GM12878 (cell line): ENCODE data around the gene CACNA2D3. TPM values are rescaled to one million over a fixed set of nuclear protein-coding genes. Genes with fewer than 3 reads are reported as not detected.

Source experiments
- ATAC-seq: fragments of 200-7000 bp; cut with Tn5 transposase; 3 replicates; pipeline ENCODE4 v1.9.1; 2020; ENCODE audit warnings: mild to moderate bottlenecking, moderate library complexity
- BruUV-seq: library from RNA; stranded (reverse); fragments of 400-500 nt; replicated peaks from 2 replicates; lab custom pipeline; 2021; lab: Mats Ljungman, UMichigan
- CTCF ChIA-PET: fragments of 300-600 bp; sonication (Branson Sonifier 250); formaldehyde crosslinking; extraction: SDS; loops from one replicate; lab custom pipeline; 2021; ENCODE audit warnings: inconsistent platforms; lab: Yijun Ruan, JAX
- POLR2A ChIA-PET: fragments of 350-600 bp; formaldehyde crosslinking; extraction: SDS; loops from one replicate; lab custom pipeline; 2021; ENCODE audit warnings: inconsistent platforms; lab: Charles Lee
- RAD21 ChIA-PET: fragments of 300-600 bp; sonication (Branson Sonifier 250); formaldehyde crosslinking; loops from one replicate; lab custom pipeline; 2023; ENCODE audit warnings: antibody characterized with exemption; ENCODE audit not compliant: unreplicated experiment; lab: Charles Lee
- SMC1A ChIA-PET: fragments of 300-600 bp; sonication (Branson Sonifier 250); formaldehyde crosslinking; loops from one replicate; lab custom pipeline; 2023; ENCODE audit not compliant: unreplicated experiment, uncharacterized antibody; lab: Charles Lee
- DNase-seq: peaks from one replicate; pipeline ENCODE4 v3.0.0-alpha.2; 2011; ENCODE audit warnings: low read depth, low spot score
- FAIRE-seq: peaks from 3 replicates; lab custom pipeline; 2011; peaks lifted over from hg19 to GRCh38; lab: Jason Lieb, UNC
- H2AFZ ChIP-seq: 2 replicates; pipeline ENCODE4 v1.6.0; 2011; ENCODE audit warnings: low read depth, low read length, control low read depth; ENCODE audit not compliant: control insufficient read depth
- H3K27ac ChIP-seq: 2 replicates; pipeline ENCODE4 v1.5.1; 2011; ENCODE audit warnings: control low read depth; ENCODE audit not compliant: control insufficient read depth, insufficient read depth
- H3K27me3 ChIP-seq, 2 experiments: replicated peaks in 1 of 2; 2 replicates each; pipeline versions ENCODE4 v1.6.0 to v1.6.1; 2011; ENCODE audit warnings: low read length in 1 of 2; ENCODE audit not compliant: control insufficient read depth in 2 of 2, insufficient read depth in 2 of 2
- H3K36me3 ChIP-seq, 2 experiments: 2 replicates each; pipeline ENCODE4 v1.5.1; 2011; ENCODE audit warnings: low read length in 1 of 2; ENCODE audit not compliant: control insufficient read depth in 2 of 2, insufficient read depth in 2 of 2
- H3K4me1 ChIP-seq: 2 replicates; pipeline ENCODE4 v1.6.1; 2011; ENCODE audit warnings: mild to moderate bottlenecking, low read length, moderate library complexity, mixed read lengths; ENCODE audit not compliant: control insufficient read depth, insufficient read depth
- H3K4me2 ChIP-seq: 2 replicates; pipeline ENCODE4 v1.6.0; 2011; ENCODE audit warnings: control low read depth; ENCODE audit not compliant: control insufficient read depth, insufficient read depth
- H3K4me3 ChIP-seq: fragments of 200-600 bp; sonication (generic); 2 replicates; pipeline ENCODE4 v1.5.1; 2016
- H3K79me2 ChIP-seq: 2 replicates; pipeline ENCODE4 v1.6.0; 2011; ENCODE audit warnings: low read length; ENCODE audit not compliant: control insufficient read depth, insufficient read depth
- H3K9ac ChIP-seq: 2 replicates; pipeline ENCODE4 v1.8.0; 2011; ENCODE audit warnings: low read length, control low read depth, mixed read lengths; ENCODE audit not compliant: control insufficient read depth, insufficient read depth
- H3K9me3 ChIP-seq: replicated peaks from 3 replicates; pipeline ENCODE4 v1.5.1; 2011; ENCODE audit warnings: mild to moderate bottlenecking, low read length; ENCODE audit not compliant: control insufficient read depth, insufficient read depth
- H4K20me1 ChIP-seq: 2 replicates; pipeline ENCODE4 v1.6.0; 2011; ENCODE audit not compliant: control insufficient read depth, insufficient read depth
- JUND ChIP-seq: IDR thresholded peaks from 2 replicates; pipeline ENCODE4 v1.6.1; 2012; ENCODE audit warnings: low read depth, mild to moderate bottlenecking, low read length, improper control_type of control experiment, moderate library complexity
- MYC ChIP-seq: IDR thresholded peaks from 2 replicates; pipeline ENCODE4 v1.6.1; 2011; ENCODE audit warnings: mild to moderate bottlenecking, low read length, moderate library complexity, inconsistent platforms; ENCODE audit not compliant: insufficient read depth, insufficient replicate concordance, insufficient read length, severe bottlenecking
- NFYA ChIP-seq: IDR thresholded peaks from 2 replicates; pipeline ENCODE4 v1.6.1; 2011; ENCODE audit warnings: low read depth, mild to moderate bottlenecking, low read length, improper control_type of control experiment, borderline replicate concordance
- NR2F1 ChIP-seq: fragments of 450-650 bp; conservative IDR thresholded peaks from 2 replicates; pipeline ENCODE4 v1.6.1; 2017; ENCODE audit warnings: mild to moderate bottlenecking
- PAX5 ChIP-seq: IDR thresholded peaks from 2 replicates; pipeline ENCODE4 v1.6.1; 2011; ENCODE audit warnings: low read depth, low read length, borderline replicate concordance
- SUPT20H ChIP-seq: IDR thresholded peaks from 2 replicates; pipeline ENCODE4 v1.6.1; 2011; ENCODE audit warnings: low read depth, mild to moderate bottlenecking, low read length, moderate library complexity, borderline replicate concordance; ENCODE audit not compliant: control insufficient read depth
- WGBS: methylation state at CpG from one replicate; pipeline ENCODE4 v1.1.6; 2016; ENCODE audit warnings: low lambda C conversion rate; ENCODE audit not compliant: insufficient replicate concordance, insufficient coverage; ENCODE audit errors: missing lambda C conversion rate; 5-methylcytosine and 5-hydroxymethylcytosine counted together
- in situ Hi-C: fragments of 300-500 bp; cut with MboI; formaldehyde crosslinking; loops from 9 replicates; pipeline ENCODE4 v1.14.3; 2018; ENCODE audit warnings: mixed read lengths
- intact Hi-C: fragments of 100-400 bp; cut with micrococcal nuclease; formaldehyde crosslinking; loops from one replicate; pipeline ENCODE4 v1.14.2; 2022; ENCODE audit not compliant: unreplicated experiment
- polyA plus RNA-seq, 11 experiments: library from polyadenylated mRNA; depleted of rRNA in 4 of 11; unstranded in 6 of 11; stranded (reverse) in 5 of 11; fragments of >200 nt; fragmentation: Nextera tagmentation in 4 of 11; fragmentation: Illumina TruSeq in 1 of 11; extraction: Ambion mirVana in 4 of 11; extraction: Trizol in 1 of 11; gene quantifications; 1 replicate in 1 of 11; 2 replicates in 10 of 11; pipeline versions ENCODE4 v1.2.1 to v1.2.3, GENCODE V29; 2011 to 2016; ENCODE audit warnings: inconsistent platforms in 2 of 11, missing spikeins in 2 of 11, low read depth in 1 of 11
- total RNA-seq, 4 experiments: library from RNA; depleted of rRNA in 3 of 4; stranded (reverse); fragments of >200 nt in 3 of 4; fragmentation: Illumina TruSeq in 1 of 4; extraction: Trizol in 1 of 4; gene quantifications; 2 replicates each; pipeline versions ENCODE4 v1.2.1 to v1.2.3, GENCODE V29; 2013 to 2021
- TF ChIP-seq, protein P1 (sequence below): IDR thresholded peaks from 2 replicates; pipeline ENCODE4 v1.6.1; 2012; ENCODE audit warnings: mild to moderate bottlenecking, low read depth, low read length
- TF ChIP-seq, protein P2 (sequence below): fragments of 450-650 bp; IDR thresholded peaks from 2 replicates; pipeline ENCODE4 v1.6.1; 2017; ENCODE audit warnings: mild to moderate bottlenecking
- TF ChIP-seq, protein P3 (sequence below): fragments of 450-650 bp; IDR thresholded peaks from 2 replicates; pipeline ENCODE4 v1.6.1; 2018; ENCODE audit warnings: borderline replicate concordance, mild to moderate bottlenecking; ENCODE audit not compliant: partially characterized antibody

CACNA2D3 gene
- total and polyA plus RNA-seq, 10 of the 15 experiments (the other 5 are each of a cell fraction or from before 2014, with no cell fraction given), result not detected

DNA sequence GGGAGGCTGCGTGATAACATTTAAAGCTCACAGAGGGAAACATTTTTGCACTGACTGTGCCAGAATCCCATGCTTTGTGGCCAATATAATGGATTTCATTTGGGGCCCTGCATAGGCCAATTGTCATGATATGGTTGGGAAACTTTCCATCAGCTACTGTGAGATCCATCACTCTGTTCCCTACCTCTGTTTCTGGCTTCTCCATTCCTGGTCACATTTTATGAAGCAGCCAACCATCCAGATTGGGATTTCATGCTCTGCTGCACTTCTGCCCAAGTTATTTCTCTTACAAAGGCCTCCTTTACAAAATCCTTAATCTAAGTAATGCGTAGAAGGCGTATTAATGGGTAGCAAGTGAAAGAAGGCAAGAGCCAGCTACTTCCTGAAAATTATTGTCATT is 584.4 kb downstream of the CACNA2D3 start (continued):
- TF ChIP-seq MYC (no peak), SUPT20H (no peak), PAX5 (no peak)
- TF ChIP-seq, protein P1, sequence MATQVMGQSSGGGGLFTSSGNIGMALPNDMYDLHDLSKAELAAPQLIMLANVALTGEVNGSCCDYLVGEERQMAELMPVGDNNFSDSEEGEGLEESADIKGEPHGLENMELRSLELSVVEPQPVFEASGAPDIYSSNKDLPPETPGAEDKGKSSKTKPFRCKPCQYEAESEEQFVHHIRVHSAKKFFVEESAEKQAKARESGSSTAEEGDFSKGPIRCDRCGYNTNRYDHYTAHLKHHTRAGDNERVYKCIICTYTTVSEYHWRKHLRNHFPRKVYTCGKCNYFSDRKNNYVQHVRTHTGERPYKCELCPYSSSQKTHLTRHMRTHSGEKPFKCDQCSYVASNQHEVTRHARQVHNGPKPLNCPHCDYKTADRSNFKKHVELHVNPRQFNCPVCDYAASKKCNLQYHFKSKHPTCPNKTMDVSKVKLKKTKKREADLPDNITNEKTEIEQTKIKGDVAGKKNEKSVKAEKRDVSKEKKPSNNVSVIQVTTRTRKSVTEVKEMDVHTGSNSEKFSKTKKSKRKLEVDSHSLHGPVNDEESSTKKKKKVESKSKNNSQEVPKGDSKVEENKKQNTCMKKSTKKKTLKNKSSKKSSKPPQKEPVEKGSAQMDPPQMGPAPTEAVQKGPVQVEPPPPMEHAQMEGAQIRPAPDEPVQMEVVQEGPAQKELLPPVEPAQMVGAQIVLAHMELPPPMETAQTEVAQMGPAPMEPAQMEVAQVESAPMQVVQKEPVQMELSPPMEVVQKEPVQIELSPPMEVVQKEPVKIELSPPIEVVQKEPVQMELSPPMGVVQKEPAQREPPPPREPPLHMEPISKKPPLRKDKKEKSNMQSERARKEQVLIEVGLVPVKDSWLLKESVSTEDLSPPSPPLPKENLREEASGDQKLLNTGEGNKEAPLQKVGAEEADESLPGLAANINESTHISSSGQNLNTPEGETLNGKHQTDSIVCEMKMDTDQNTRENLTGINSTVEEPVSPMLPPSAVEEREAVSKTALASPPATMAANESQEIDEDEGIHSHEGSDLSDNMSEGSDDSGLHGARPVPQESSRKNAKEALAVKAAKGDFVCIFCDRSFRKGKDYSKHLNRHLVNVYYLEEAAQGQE, result no peak

DNA sequence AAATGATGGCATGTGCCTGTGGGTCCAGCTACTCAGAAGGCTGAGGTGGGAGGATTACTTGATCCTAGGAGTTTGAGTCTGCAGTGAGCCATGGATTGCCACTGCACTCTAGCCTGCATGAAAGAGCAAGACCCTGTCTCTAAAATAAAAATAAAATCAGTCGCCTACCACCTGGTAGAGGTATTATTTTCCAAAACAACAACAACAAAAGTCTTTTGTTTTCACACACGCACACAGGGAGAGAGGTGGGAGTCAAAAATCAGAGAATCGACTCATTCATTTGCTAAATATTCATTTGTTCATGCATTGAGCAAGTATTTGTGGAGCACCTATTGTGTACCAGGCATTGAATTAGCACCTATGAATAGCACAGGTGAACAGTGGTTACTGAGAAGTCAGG is 587.4 kb downstream of the CACNA2D3 start:
- no peaks in the 10 kb centered on the region for H3K9me3 ChIP-seq
- DNase-seq (no peak), FAIRE-seq (no peak), ATAC-seq (no peak)
- TF ChIP-seq, protein P1, result no peak
- no peak for TF ChIP-seq NFYA
- no peak for TF ChIP-seq NR2F1
- TF ChIP-seq, protein P2, sequence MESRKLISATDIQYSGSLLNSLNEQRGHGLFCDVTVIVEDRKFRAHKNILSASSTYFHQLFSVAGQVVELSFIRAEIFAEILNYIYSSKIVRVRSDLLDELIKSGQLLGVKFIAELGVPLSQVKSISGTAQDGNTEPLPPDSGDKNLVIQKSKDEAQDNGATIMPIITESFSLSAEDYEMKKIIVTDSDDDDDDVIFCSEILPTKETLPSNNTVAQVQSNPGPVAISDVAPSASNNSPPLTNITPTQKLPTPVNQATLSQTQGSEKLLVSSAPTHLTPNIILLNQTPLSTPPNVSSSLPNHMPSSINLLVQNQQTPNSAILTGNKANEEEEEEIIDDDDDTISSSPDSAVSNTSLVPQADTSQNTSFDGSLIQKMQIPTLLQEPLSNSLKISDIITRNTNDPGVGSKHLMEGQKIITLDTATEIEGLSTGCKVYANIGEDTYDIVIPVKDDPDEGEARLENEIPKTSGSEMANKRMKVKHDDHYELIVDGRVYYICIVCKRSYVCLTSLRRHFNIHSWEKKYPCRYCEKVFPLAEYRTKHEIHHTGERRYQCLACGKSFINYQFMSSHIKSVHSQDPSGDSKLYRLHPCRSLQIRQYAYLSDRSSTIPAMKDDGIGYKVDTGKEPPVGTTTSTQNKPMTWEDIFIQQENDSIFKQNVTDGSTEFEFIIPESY, result no peak
- no peak for TF ChIP-seq JUND
- TF ChIP-seq, protein P3, sequence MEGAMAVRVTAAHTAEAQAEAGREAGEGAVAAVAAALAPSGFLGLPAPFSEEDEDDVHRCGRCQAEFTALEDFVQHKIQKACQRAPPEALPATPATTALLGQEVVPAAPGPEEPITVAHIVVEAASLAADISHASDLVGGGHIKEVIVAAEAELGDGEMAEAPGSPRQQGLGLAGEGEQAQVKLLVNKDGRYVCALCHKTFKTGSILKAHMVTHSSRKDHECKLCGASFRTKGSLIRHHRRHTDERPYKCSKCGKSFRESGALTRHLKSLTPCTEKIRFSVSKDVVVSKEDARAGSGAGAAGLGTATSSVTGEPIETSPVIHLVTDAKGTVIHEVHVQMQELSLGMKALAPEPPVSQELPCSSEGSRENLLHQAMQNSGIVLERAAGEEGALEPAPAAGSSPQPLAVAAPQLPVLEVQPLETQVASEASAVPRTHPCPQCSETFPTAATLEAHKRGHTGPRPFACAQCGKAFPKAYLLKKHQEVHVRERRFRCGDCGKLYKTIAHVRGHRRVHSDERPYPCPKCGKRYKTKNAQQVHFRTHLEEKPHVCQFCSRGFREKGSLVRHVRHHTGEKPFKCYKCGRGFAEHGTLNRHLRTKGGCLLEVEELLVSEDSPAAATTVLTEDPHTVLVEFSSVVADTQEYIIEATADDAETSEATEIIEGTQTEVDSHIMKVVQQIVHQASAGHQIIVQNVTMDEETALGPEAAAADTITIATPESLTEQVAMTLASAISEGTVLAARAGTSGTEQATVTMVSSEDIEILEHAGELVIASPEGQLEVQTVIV, result no peak
- in situ Hi-C loops, result no loop called here
- H3K4me1 ChIP-seq, result no peaks in the 10 kb centered on the region
- H3K27ac ChIP-seq, result no peak overlapping the region
- ChIA-PET CTCF (no interaction called here), SMC1A (no interaction called here), POLR2A (no interaction called here), RAD21 (no interaction called here)
- intact Hi-C loops, result no loop called here
- H3K36me3 ChIP-seq, result no peaks in the 10 kb centered on the region
- no peak overlapping the region for H3K9ac ChIP-seq
- no peak overlapping the region for H3K4me3 ChIP-seq
- BruUV-seq, result no TSS peak
- WGBS, result 20% methylated on average over 3 of the region's 3 CpGs
- H3K27me3 ChIP-seq, result no peaks in the 10 kb centered on the region
- no peaks in the 10 kb centered on the region for H4K20me1 ChIP-seq
- H2AFZ ChIP-seq, result no peak overlapping the region
- H3K79me2 ChIP-seq, result no peaks in the 10 kb centered on the region
- no peak overlapping the region for H3K4me2 ChIP-seq
